Suprapubic skin (tissue), 4 donors: ENCODE results near the gene CRYBG2. TPM values are rescaled to one million over a fixed set of nuclear protein-coding genes. Genes with fewer than 3 reads are reported as not detected.
"Not testable (repeated sequence)": the region's sequence is repeated elsewhere in the genome, so short reads cannot be mapped to it uniquely, and the experiment has no call there.

Source experiments
- DNase-seq, 2 donors: peaks; one replicate each; pipeline ENCODE4 v3.0.0-alpha.2; 2019; ENCODE audit warnings: low spot score in 2 of 2
- H3K27ac ChIP-seq: fragments of 200-600 bp; sonication (generic); one replicate; pipeline ENCODE4 v1.5.1; 2019
- H3K27me3 ChIP-seq: fragments of 200-600 bp; sonication (generic); one replicate; pipeline ENCODE4 v1.5.1; 2019
- H3K36me3 ChIP-seq: fragments of 200-600 bp; sonication (generic); one replicate; pipeline ENCODE4 v1.5.1; 2019
- H3K4me1 ChIP-seq: fragments of 200-600 bp; sonication (generic); one replicate; pipeline ENCODE4 v1.5.1; 2019
- H3K4me3 ChIP-seq: fragments of 200-600 bp; sonication (generic); one replicate; pipeline ENCODE4 v1.5.1; 2019; ENCODE audit warnings: mild to moderate bottlenecking
- H3K9me3 ChIP-seq: fragments of 200-600 bp; sonication (generic); one replicate; pipeline ENCODE4 v1.5.1; 2019
- EP300 ChIP-seq: sonication (generic); formaldehyde crosslinking; IDR thresholded peaks from one replicate; pipeline ENCODE4 v1.6.1; 2017; ENCODE audit warnings: antibody characterized with exemption
- POLR2A ChIP-seq, 2 donors: fragments of 450-650 bp; IDR thresholded peaks; one replicate each; pipeline ENCODE4 v1.6.1; 2017; ENCODE audit warnings: antibody characterized with exemption in 2 of 2, mild to moderate bottlenecking in 2 of 2, moderate library complexity in 2 of 2
- POLR2AphosphoS5 ChIP-seq, 3 donors: sonication (generic); formaldehyde crosslinking; IDR thresholded peaks; one replicate each; pipeline ENCODE4 v1.6.1; 2017; ENCODE audit warnings: antibody characterized with exemption in 3 of 3
- WGBS: methylation state at CpG from one replicate; pipeline ENCODE4 v1.1.5; 2018; 5-methylcytosine and 5-hydroxymethylcytosine counted together
- total RNA-seq, 4 donors: library from RNA; depleted of rRNA; stranded (reverse); fragments of >200 nt; gene quantifications; one replicate each; pipeline ENCODE4 v1.1.0, GENCODE V29; 2016
- TF ChIP-seq, protein P1 (sequence below), 2 donors: fragments of 200-600 bp in 1 of 2; fragments of 450-650 bp in 1 of 2; sonication (generic) in 1 of 2; IDR thresholded peaks; one replicate each; pipeline ENCODE4 v1.5.1; 2016 to 2019; ENCODE audit warnings: antibody characterized with exemption in 2 of 2, mild to moderate bottlenecking in 1 of 2, moderate library complexity in 1 of 2

Gene CRYBG2
- total RNA-seq, 4 donors from 2014 or later, result 47.8 to 96.9 (median 62.8) TPM

DNA sequence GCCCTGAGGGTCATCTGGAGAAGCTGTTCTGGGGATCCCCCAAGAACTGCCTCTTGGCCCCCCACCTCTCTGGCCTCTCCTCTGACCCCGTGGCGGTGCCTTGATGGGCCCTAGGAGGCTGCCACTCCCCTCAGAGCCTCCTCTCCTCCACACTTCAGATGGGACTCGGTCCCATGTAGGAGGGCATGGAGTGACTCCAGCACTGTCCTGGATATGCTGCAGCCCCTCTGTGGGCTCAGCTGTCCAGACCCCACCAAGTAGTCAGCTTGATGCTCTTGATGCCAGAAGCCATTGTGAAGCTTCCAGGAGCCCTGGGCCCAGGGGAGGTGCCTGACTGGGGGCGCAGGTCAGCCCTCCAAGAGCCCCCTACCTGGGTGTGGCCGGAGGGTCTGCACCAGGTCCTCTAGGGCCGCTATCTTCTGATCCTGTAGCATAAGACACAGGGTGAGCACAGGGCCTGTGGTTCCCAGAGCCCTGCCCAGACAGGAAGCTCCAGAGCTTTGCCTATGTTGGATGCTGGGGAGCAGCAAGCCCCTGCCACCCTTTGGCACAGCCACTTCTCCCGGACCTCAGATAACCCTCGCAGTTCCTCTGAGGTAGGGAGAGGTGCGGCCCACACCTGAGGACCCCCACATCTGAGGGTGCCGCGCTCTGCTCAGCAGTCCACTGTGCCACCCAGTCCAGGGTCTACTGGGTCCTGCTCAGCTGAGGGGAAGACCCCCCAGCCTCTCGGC lies 56.7 kb downstream of the CRYBG2 start:
- H3K9me3 ChIP-seq, result no peaks in the 10 kb centered on the region
- peaks cover 3% of the 10 kb centered on the region for H3K4me1 ChIP-seq
- TF ChIP-seq POLR2AphosphoS5 (IDR thresholded peaks at IDR 0.05) (no peak), EP300 (no peak), POLR2A (IDR thresholded peaks at IDR 0.05) (no peak)
- TF ChIP-seq, protein P1, sequence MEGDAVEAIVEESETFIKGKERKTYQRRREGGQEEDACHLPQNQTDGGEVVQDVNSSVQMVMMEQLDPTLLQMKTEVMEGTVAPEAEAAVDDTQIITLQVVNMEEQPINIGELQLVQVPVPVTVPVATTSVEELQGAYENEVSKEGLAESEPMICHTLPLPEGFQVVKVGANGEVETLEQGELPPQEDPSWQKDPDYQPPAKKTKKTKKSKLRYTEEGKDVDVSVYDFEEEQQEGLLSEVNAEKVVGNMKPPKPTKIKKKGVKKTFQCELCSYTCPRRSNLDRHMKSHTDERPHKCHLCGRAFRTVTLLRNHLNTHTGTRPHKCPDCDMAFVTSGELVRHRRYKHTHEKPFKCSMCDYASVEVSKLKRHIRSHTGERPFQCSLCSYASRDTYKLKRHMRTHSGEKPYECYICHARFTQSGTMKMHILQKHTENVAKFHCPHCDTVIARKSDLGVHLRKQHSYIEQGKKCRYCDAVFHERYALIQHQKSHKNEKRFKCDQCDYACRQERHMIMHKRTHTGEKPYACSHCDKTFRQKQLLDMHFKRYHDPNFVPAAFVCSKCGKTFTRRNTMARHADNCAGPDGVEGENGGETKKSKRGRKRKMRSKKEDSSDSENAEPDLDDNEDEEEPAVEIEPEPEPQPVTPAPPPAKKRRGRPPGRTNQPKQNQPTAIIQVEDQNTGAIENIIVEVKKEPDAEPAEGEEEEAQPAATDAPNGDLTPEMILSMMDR (IDR thresholded peaks at IDR 0.05), result no peak
- H3K27ac ChIP-seq, result no peak overlapping the region
- H3K4me3 ChIP-seq, result no peak overlapping the region
- H3K36me3 ChIP-seq, result peaks cover 4% of the 10 kb centered on the region
- 97% methylated on average over 8 of the region's 12 CpGs for WGBS
- no peaks in the 10 kb centered on the region for H3K27me3 ChIP-seq
- DNase-seq, result no peak

DNA sequence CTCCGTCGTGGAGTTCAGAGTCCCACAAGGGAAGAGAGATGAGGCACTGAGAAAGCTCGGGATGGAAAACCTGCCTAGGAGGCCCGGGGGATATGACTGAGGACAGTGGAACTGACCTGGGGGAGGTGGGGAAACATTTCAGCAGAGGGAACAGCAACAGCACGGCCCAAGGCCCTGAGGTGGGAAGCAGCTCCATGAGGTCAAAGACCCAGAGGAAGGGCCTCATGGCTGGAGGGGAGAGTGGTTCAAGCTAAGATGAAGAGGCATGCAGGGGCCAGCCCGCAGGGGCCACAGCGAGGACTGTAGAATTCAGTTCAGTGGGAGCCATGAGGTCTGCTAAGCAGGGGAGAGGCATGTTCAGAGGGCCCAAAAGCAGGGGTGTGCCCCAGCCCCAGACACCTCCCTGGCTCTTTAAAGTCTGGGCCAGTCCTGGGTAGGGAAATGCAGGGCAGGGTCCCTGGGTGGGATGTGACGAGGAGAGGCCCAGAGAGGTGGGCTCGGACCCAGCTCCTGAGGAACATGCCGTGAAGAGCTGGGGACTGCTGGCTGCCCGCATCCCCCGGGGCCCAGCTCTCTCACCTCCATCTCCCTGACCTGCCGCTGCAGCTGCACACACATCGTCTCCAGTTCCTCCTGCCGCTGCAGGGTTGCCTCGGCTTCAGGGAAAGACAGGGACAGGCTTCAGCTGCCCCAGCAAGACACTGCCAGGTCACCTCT lies 57.4 kb downstream of the CRYBG2 start:
- H3K4me1 ChIP-seq, result peaks cover 5% of the 10 kb centered on the region
- no peak for DNase-seq
- peaks cover 4% of the 10 kb centered on the region for H3K36me3 ChIP-seq
- 85% methylated on average over 14 of the region's 16 CpGs for WGBS
- H3K27me3 ChIP-seq, result no peaks in the 10 kb centered on the region
- no peak overlapping the region for H3K4me3 ChIP-seq
- TF ChIP-seq POLR2A (IDR thresholded peaks at IDR 0.05) (no peak), EP300 (no peak), POLR2AphosphoS5 (IDR thresholded peaks at IDR 0.05) (no peak)
- TF ChIP-seq, protein P1 (IDR thresholded peaks at IDR 0.05), result no peak
- no peaks in the 10 kb centered on the region for H3K9me3 ChIP-seq
- no peak overlapping the region for H3K27ac ChIP-seq

DNA sequence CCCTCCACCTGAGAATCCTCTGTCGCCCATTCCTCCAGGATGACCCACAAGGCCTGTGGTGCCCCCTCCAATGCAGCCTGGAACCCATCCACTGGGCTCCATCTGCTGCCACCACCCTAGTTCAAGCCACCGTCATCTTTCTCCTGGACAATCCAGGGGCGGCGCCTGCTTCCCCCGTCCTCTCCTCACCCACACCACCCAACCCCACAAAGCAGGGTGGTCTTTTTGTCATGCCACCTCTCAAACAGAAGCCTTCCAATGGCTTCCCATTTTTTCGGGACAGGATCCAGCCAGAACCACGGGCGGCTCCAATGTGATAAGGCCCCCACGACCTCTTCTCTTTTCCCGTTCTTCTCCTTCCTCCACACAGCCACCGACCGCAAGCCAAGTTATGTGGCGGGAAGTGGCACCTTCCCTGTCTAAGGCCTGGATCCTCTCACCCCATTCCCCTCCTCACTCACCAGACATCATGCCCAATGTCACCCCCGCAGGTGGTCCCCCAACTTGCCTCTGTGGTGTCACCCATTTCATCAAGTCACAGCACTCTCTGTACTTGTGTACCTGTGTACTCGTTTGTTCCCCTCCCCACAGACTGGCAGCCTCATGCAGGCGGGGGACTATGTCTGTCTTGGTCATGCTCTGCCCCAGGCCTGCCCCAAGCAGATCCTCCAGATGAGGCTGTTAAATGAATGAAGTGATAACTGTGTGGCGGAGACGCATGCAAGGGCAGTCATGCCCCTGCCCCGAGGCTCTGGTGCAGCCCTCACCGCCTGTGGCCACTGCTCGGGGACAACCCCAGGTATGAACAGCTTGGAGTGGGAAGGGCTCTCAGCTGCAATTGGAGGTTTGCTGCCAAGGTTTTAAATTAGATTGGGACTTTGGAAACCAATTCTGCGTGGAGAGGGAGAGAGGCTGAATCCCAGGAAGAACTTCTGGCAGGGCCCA lies 58.5 kb downstream of the CRYBG2 start:
- WGBS, result 93% methylated on average over 22 of the region's 22 CpGs
- Histone ChIP-seq H3K27ac (no peak overlapping the region), H3K4me3 (no peak overlapping the region), H3K27me3 (no peaks in the 10 kb centered on the region), H3K4me1 (peaks cover 13% of the 10 kb centered on the region), H3K9me3 (no peaks in the 10 kb centered on the region), H3K36me3 (peaks cover 4% of the 10 kb centered on the region)
- no peak for TF ChIP-seq POLR2A (IDR thresholded peaks at IDR 0.05)
- TF ChIP-seq, protein P1 (IDR thresholded peaks at IDR 0.05), result no peak
- DNase-seq, result no peak

DNA sequence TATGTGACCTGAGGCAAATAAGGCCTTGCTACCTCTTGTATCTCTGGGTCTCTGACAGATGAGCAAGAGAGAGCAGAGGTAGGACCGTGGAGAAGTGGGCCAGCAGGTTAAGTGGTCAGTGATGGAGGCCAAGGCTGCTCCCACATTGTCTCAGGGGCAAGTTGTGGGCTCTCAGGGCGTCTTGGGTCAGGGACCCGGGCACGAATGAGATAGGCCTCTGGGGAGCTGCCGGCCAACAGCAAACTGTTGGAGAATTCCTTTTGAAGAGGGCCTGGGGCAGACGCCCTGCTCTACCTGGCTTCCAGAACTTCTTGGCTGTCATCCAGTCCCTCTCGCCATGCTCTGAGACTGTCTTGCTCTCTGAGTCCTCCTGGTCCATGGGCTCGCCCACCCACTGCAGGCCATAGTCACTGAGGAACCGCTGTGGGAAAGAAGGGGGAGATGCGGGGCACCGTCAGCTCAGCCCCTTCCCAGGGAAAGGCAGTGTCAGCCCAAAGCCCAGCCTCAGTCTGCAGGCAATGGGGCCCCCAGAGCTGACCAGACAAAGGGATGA lies 59.9 kb downstream of the CRYBG2 start:
- no peak for DNase-seq
- TF ChIP-seq EP300 (no peak), POLR2A (IDR thresholded peaks at IDR 0.05) (no peak), POLR2AphosphoS5 (IDR thresholded peaks at IDR 0.05) (no peak)
- TF ChIP-seq, protein P1 (IDR thresholded peaks at IDR 0.05), result no peak

DNA sequence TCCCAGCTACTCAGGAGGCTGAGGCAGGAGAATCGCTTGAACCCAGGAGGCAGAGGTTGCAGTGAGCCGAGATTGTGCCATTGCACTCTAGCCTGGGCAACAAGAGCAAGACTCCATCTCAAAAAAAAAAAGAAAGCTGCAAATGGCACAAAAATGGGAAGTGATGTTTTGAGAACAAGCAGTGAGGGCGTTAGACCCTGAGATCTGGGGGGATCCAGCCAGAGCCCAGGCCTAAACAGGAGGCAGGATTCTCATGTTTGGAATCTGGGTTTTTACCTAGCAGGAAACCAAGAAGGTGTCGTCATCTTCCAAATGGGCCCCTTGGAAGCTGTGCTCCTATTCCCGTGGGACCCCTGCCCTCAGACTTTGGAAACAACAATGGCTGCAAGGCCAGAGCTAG lies 61.2 kb downstream of the CRYBG2 start:
- not testable (repeated sequence) for H3K36me3 ChIP-seq, H3K27ac ChIP-seq, H3K27me3 ChIP-seq, H3K9me3 ChIP-seq, H3K4me3 ChIP-seq, DNase-seq
- 94% methylated on average over 5 of the region's 5 CpGs for WGBS
- H3K4me1 ChIP-seq, result peaks cover 40% of the 10 kb centered on the region

More for the DNA sequence above, 59.9 kb downstream of the CRYBG2 start:
- peaks cover 4% of the 10 kb centered on the region for H3K36me3 ChIP-seq
- 80% methylated on average over 11 of the region's 11 CpGs for WGBS
- H3K27ac ChIP-seq, result no peak overlapping the region
- no peaks in the 10 kb centered on the region for H3K9me3 ChIP-seq
- peaks cover 27% of the 10 kb centered on the region for H3K4me1 ChIP-seq
- no peaks in the 10 kb centered on the region for H3K27me3 ChIP-seq
- H3K4me3 ChIP-seq, result no peak overlapping the region
